ENCODE data around the gene IFT57. TPM values are rescaled to one million over a fixed set of nuclear protein-coding genes. Genes with fewer than 3 reads are reported as not detected.

IFT57 gene
- total and polyA plus RNA-seq, 2 donors (not counting 1 experiment from before 2014, with no cell fraction given) = 53.6 to 94.4 TPM

DNA sequence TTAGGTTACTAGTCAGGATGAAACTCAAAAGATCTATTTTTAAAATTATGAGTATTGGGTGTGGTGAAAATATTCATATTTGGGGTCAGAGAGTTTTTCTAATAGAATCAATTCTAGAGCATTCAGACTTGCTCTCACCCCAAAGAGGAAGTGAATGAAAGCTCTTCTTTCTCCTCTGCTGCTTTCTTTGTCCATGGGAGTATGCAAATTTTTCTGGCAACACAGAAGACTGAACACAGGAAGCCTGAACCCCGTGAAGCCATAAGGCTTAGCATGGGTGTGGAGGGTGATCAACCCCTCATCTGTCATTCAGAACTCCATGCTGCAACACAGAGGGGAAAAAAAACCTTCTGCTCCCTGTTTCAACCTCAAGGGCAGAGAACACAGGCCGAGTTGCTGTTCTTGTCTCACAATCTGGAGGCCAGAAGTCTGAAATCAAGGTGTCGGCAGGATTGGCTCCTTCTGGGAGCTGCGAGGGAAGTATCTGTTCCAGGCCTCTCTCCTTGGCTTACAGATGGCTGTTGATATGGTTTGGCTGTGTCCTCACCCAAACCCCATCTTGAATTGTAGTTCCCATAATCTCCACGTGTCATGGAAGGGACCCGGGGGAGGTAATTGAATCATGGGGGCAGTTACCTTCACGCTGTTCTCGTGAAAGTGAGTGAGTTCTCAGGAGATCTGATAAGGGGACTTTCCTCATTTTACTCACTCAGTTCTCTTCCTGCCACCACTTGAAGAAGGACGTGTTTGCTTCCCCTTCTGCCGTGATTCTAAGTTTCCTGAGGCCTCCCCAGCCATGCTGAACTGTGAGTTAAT lies 97.7 kb downstream of the IFT57 start:
- Histone ChIP-seq H2AFZ (ENCODE audit: insufficient read depth, low read depth, low read length, poor library complexity, severe bottlenecking) (peak overlapping the region; percentile 22), H3K36me3 (replicated peaks in 1 of 2; ENCODE audit: control extremely low read depth in 1 of 2, control insufficient read depth in 1 of 2, extremely low read depth in 1 of 2, insufficient read depth in 2 of 2, low read length in 1 of 2) (peaks cover 0 to 10% of the 10 kb centered on the region in 2 experiments), H3K9ac (ENCODE audit: low read length) (peak overlapping the region; percentile 92), H3K4me1 (ENCODE audit: control insufficient read depth in 2 of 2, insufficient read depth in 2 of 2, low read length in 2 of 2) (peaks cover 78 to 82% of the 10 kb centered on the region in 2 donors), H3K27me3 (replicated peaks in 1 of 4; ENCODE audit: control extremely low read depth in 1 of 4, control insufficient read depth in 3 of 4, insufficient read depth in 4 of 4, low read length in 3 of 4) (no peaks in the 10 kb centered on the region), H3K27ac (ENCODE audit: low read length in 2 of 2) (peak overlapping the region; percentile 97 to 99), H3K4me2 (replicated peaks; ENCODE audit: low read depth, low read length, poor library complexity, severe bottlenecking) (peak overlapping the region; percentile 79), H3K79me2 (ENCODE audit: control insufficient read depth, insufficient read depth, low read length) (peaks cover 44% of the 10 kb centered on the region), H4K20me1 (ENCODE audit: control insufficient read depth, insufficient read depth, low read length, poor library complexity, severe bottlenecking) (no peaks in the 10 kb centered on the region), H3K9me3 (ENCODE audit: control extremely low read depth in 1 of 3, control insufficient read depth in 2 of 3, insufficient read depth in 1 of 3, low read length in 2 of 3) (no peaks in the 10 kb centered on the region), H3K4me3 (ENCODE audit: control extremely low read depth in 1 of 5, extremely low read depth in 1 of 5, insufficient read depth in 1 of 5, low read depth in 2 of 5, low read length in 4 of 5) (peak overlapping the region; percentile 61 to 94 (median 83))
- TF ChIP-seq EZH2 (IDR thresholded peaks at IDR 0.05; ENCODE audit: borderline replicate concordance, insufficient read depth, low read depth, low read length, poor library complexity, severe bottlenecking) (no peak), CTCF (IDR thresholded peaks at IDR 0.05) (no peak)
- H3K27ac Mint-ChIP-seq = peak overlapping the region; percentile 95
- 0% methylated on average over 2 of the region's 10 CpGs for WGBS (ENCODE audit: insufficient coverage)
- peak overlapping the region; percentile 92 for H3K4me3 Mint-ChIP-seq
- H3K4me1 Mint-ChIP-seq = peaks cover 77% of the 10 kb centered on the region
- H3K27me3 Mint-ChIP-seq = no peaks in the 10 kb centered on the region
- no peaks in the 10 kb centered on the region for H3K9me3 Mint-ChIP-seq (ENCODE audit: insufficient read depth)
- ChIA-PET POLR2A (interaction anchor here (0.6 to 3.0 kb wide), 10 partner anchors 9 to 194 kb away, joined by 3 to 40 read pairs (median 6); partner anchors contain the start of gene CD47), CTCF (interaction anchor here (0.6 to 3.0 kb wide), 5 partner anchors 12 to 186 kb away, joined by 3 to 13 read pairs (median 5); partner anchors contain the start of gene IFT57)
- DNase-seq = peak; percentile 94
- ATAC-seq (ENCODE audit: low read depth) = peak; percentile 64
- intact Hi-C loops (cut with micrococcal nuclease) = loop anchor here (1.0 to 5.0 kb wide), 9 partner anchors 10 to 602 kb away; partner anchors contain the start of genes BBX and IFT57

Measured in B cell (primary cell).